Right lobe of liver (tissue), 4 donors: ENCODE results near the gene ARHGAP15.

ENCODE experiments used
- CTCF ChIP-seq, 4 donors: fragments of 200-600 bp in 3 of 4; fragments of 450-650 bp in 1 of 4; IDR thresholded peaks; one replicate each; pipeline versions ENCODE4 v1.5.1 to v1.8.0; 2016 to 2022; ENCODE audit warnings: antibody characterized with exemption in 4 of 4, mild to moderate bottlenecking in 2 of 4
- POLR2A ChIP-seq: fragments of 450-650 bp; IDR thresholded peaks from one replicate; pipeline ENCODE4 v1.6.1; 2017; ENCODE audit warnings: antibody characterized with exemption, mild to moderate bottlenecking
- donor health status: DM: no; HTN: no; CAD: no.
- donor health status: DM: no; HTN: no; CAD: no.
- donor health status: DM: no; HTN: yes; CAD: no.

GRCh38 chr2:143558665-143559064 is 429.4 kb downstream of the ARHGAP15 start:
- TF ChIP-seq CTCF (IDR thresholded peaks at IDR 0.05) (no peak), POLR2A (no peak)
